Ovary (tissue), 9 donors: ENCODE data around the gene TTC39A. TPM values are rescaled to one million over a fixed set of nuclear protein-coding genes. Genes with fewer than 3 reads are reported as not detected.
"Not testable (repeated sequence)": the region's sequence is repeated elsewhere in the genome, so short reads cannot be mapped to it uniquely, and the experiment has no call there.

Experiments used
- DNase-seq, 5 donors: peaks; one replicate each; pipeline ENCODE4 v3.0.0-alpha.2; 2019 to 2020
- H3K27ac ChIP-seq, 2 donors: fragments of 200-600 bp; one replicate each; pipeline versions ENCODE4 v1.5.1 to v1.8.0; 2019 to 2022
- H3K27me3 ChIP-seq: fragments of 200-600 bp; one replicate; pipeline ENCODE4 v1.8.0; 2022
- H3K36me3 ChIP-seq: fragments of 200-600 bp; sonication (generic); one replicate; pipeline ENCODE4 v1.5.1; 2019
- H3K4me1 ChIP-seq: one replicate; pipeline ENCODE4 v1.8.1; 2013; ENCODE audit warnings: mild to moderate bottlenecking, moderate library complexity; ENCODE audit not compliant: insufficient read depth
- H3K4me3 ChIP-seq: fragments of 200-600 bp; sonication (generic); one replicate; pipeline ENCODE4 v1.5.1; 2017
- H3K9me3 ChIP-seq, 2 donors: fragments of 200-600 bp in 1 of 2; sonication (generic) in 1 of 2; one replicate each; pipeline versions ENCODE4 v1.5.1 to v1.8.1; 2013 to 2019; ENCODE audit warnings: mild to moderate bottlenecking in 1 of 2, moderate library complexity in 1 of 2
- EP300 ChIP-seq: sonication (generic); formaldehyde crosslinking; IDR thresholded peaks from one replicate; pipeline ENCODE4 v1.6.1; 2017; ENCODE audit warnings: antibody characterized with exemption
- POLR2A ChIP-seq: fragments of 450-650 bp; IDR thresholded peaks from one replicate; pipeline ENCODE4 v1.6.1; 2017; ENCODE audit warnings: antibody characterized with exemption, mild to moderate bottlenecking, moderate library complexity
- WGBS, 3 donors: extraction: QIAGEN DNeasy Blood & Tissue Kit in 1 of 3; methylation state at CpG; one replicate each; pipeline versions ENCODE4 v1.1.5 to v1.1.7; 2013 to 2017; 5-methylcytosine and 5-hydroxymethylcytosine counted together
- intact Hi-C, 4 donors: fragments of 100-400 bp; cut with DNase I; formaldehyde crosslinking; loops; one replicate each; pipeline versions ENCODE4 v1.11.0 to v1.15.1; 2022 to 2023
- polyA plus RNA-seq, 2 donors: library from polyadenylated mRNA; stranded (reverse); fragments of 200-250 nt in 1 of 2; fragments of 350-450 nt in 1 of 2; fragmentation: Illumina TruSeq in 1 of 2; extraction: RNeasy Lipid Tissue Mini Kit (QIAGEN cat#74804) in 1 of 2; gene quantifications; one replicate each; pipeline ENCODE4 v1.2.3, GENCODE V29; 2013 to 2014
- total RNA-seq, 7 donors: library from RNA; depleted of rRNA in 2 of 7; stranded (reverse); fragments of >200 nt in 2 of 7; fragmentation: NEBNext Ultra II Directional in 3 of 7; extraction: Animal tissue kit (Norgen Biotek cat#: 25700) in 3 of 7; gene quantifications; one replicate each; pipeline versions ENCODE4 v1.1.0 to v1.2.4, GENCODE V29; 2016 to 2023
- TF ChIP-seq, protein P1 (sequence below), 3 donors: fragments of 450-650 bp in 2 of 3; fragments of 200-600 bp in 1 of 3; IDR thresholded peaks; one replicate each; pipeline versions ENCODE4 v1.5.1 to v1.8.0; 2016 to 2022; ENCODE audit warnings: antibody characterized with exemption in 3 of 3, mild to moderate bottlenecking in 1 of 3
- donor health status: DM: no; HTN: no; CAD: no; lungs with moderate emphysema.
- donor health status: DM: no; HTN: no; CAD: no.
- donor health status: Bipolar disorder and iron deficiency.
- donor health status: DM: yes; HTN: yes; CAD: no.
- donor health status: DM: no; HTN: no; CAD: no.
- donor health status: DM: yes; HTN: yes; CAD: no.

TTC39A gene
- total and polyA plus RNA-seq, 9 donors, result 0.28 to 10.7 (median 0.62) TPM

- no peak overlapping the region for H3K27ac ChIP-seq
- H3K4me3 ChIP-seq, result no peak overlapping the region
- no peaks in the 10 kb centered on the region for H3K9me3 ChIP-seq
- TF ChIP-seq EP300 (no peak), POLR2A (no peak)
- no peaks in the 10 kb centered on the region for H3K36me3 ChIP-seq
- intact Hi-C loops, result no loop called here
- no peaks in the 10 kb centered on the region for H3K27me3 ChIP-seq
- H3K4me1 ChIP-seq, result no peaks in the 10 kb centered on the region
- DNase-seq, result no peak
- 48 to 64% (median 60%) methylated on average over 1 of the region's 1 CpG for whole genome bisulfite sequencing, 3 donors
Measured at GRCh38 chr1:51325391-51325790, 5.0 kb downstream of the TTC39A start.

- H3K36me3 ChIP-seq, DNase-seq, H3K27me3 ChIP-seq, H3K27ac ChIP-seq, intact Hi-C loops, H3K4me1 ChIP-seq, H3K4me3 ChIP-seq, H3K9me3 ChIP-seq: not testable (repeated sequence)
- WGBS, 3 donors, result 96% methylated on average over 8 of the region's 8 CpGs
Measured at GRCh38 chr1:51325011-51325385, 5.4 kb downstream of the TTC39A start.

DNA sequence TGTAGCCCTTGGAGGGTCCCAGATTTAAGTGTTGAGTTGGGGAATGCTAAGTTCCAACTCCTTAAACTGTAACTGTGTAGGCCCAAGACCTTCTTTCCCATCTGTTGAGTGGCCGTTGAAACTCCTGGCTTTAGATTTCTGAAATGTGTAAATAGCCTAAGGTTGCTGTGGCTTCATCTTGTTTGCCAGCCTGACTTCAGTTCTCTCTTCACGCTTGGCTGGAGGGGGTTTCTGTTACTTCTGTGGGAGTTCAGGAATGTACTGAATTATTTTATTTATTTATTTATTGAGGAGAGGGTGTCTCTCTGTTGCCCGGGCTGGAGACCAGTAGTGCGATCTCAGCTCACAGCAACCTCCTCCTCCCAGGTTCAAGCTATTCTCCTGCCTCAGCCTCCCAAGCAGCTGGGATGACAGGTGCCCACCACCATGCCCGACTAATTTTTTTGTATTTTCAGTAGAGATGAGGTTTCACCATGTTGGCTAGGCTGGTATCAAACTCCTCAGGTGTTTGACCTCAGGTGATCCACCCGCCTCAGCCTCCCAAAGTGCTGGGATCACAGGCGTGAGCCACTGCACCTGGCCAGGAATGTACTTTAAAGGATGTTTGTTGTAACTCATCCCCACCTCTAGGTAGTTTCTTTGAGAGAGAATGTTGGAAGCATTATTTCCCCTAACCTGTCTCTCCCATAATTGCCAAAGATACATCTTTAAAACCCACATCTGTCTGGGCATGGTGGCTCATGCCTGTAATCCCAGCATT, 5.9 kb downstream of the TTC39A start:
- Histone ChIP-seq H3K27ac (no peak overlapping the region), H3K27me3 (no peaks in the 10 kb centered on the region), H3K4me1 (no peaks in the 10 kb centered on the region), H3K36me3 (no peaks in the 10 kb centered on the region), H3K4me3 (no peak overlapping the region), H3K9me3 (no peaks in the 10 kb centered on the region)
- DNase-seq, result no peak
- 86 to 91% (median 90%) methylated on average over 7 of the region's 7 CpGs for WGBS, 3 donors
- intact Hi-C loops, result no loop called here
- TF ChIP-seq EP300 (no peak), POLR2A (no peak)
- TF ChIP-seq, protein P1, sequence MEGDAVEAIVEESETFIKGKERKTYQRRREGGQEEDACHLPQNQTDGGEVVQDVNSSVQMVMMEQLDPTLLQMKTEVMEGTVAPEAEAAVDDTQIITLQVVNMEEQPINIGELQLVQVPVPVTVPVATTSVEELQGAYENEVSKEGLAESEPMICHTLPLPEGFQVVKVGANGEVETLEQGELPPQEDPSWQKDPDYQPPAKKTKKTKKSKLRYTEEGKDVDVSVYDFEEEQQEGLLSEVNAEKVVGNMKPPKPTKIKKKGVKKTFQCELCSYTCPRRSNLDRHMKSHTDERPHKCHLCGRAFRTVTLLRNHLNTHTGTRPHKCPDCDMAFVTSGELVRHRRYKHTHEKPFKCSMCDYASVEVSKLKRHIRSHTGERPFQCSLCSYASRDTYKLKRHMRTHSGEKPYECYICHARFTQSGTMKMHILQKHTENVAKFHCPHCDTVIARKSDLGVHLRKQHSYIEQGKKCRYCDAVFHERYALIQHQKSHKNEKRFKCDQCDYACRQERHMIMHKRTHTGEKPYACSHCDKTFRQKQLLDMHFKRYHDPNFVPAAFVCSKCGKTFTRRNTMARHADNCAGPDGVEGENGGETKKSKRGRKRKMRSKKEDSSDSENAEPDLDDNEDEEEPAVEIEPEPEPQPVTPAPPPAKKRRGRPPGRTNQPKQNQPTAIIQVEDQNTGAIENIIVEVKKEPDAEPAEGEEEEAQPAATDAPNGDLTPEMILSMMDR (IDR thresholded peaks at IDR 0.05), result no peak

GRCh38 chr1:51323778-51324177, 6.6 kb downstream of the TTC39A start:
- Histone ChIP-seq H3K36me3 (no peaks in the 10 kb centered on the region), H3K9me3 (no peaks in the 10 kb centered on the region), H3K4me3 (no peak overlapping the region), H3K27me3 (no peaks in the 10 kb centered on the region), H3K27ac (no peak overlapping the region), H3K4me1 (no peaks in the 10 kb centered on the region)
- intact Hi-C loops, result no loop called here
- DNase-seq, result no peak
- TF ChIP-seq POLR2A (no peak), EP300 (no peak)

DNA sequence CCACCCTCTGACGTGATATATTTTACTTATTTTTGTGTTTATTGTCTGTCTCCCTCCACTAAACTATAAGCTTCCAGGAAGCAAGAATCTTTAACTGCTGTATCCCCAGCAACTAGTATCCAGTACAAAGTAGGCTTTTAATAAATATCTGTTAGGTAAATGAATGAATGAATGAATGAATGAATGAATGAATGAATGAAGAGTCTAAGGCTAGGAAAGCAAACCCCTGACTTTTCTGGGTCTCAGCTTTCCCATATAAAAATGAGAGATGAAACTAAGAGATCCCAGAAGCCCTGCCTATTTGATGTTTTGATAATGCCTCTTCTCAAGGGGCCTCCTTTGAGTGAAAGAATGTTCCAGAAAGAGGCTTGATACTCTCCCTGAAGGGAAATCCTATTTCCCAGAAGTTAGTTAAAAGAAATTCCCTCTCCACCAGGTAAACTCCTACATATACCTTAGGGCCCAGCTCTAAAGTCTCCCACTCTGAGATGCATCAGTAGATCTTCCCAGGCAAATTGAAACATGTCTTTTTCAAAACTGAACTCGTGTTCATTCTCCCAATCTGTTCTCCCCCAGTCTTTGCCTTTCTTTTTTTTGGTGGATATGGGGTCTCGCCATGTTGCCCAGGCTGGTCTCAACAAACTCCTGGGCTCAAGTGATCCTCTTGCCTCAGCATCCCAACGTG, 7.8 kb downstream of the TTC39A start:
- no peaks in the 10 kb centered on the region for H3K4me1 ChIP-seq
- DNase-seq, result no peak
- H3K9me3 ChIP-seq, result no peaks in the 10 kb centered on the region
- no peaks in the 10 kb centered on the region for H3K36me3 ChIP-seq
- TF ChIP-seq EP300 (no peak), POLR2A (no peak)
- TF ChIP-seq, protein P1 (IDR thresholded peaks at IDR 0.05), result no peak
- no peak overlapping the region for H3K27ac ChIP-seq
- H3K4me3 ChIP-seq, result no peak overlapping the region
- intact Hi-C loops, result no loop called here
- WGBS, 3 donors, result 82 to 87% (median 87%) methylated on average over 4 of the region's 4 CpGs
- no peaks in the 10 kb centered on the region for H3K27me3 ChIP-seq

GRCh38 chr1:51321924-51322280, 8.5 kb downstream of the TTC39A start:
- Histone ChIP-seq H3K4me1 (no peaks in the 10 kb centered on the region), H3K27ac (no peak overlapping the region), H3K9me3 (no peaks in the 10 kb centered on the region), H3K36me3 (no peaks in the 10 kb centered on the region), H3K4me3 (no peak overlapping the region), H3K27me3 (no peaks in the 10 kb centered on the region)
- TF ChIP-seq POLR2A (no peak), EP300 (no peak)
- TF ChIP-seq, protein P1 (IDR thresholded peaks at IDR 0.05), result no peak
- no peak for DNase-seq
- 97 to 100% (median 100%) methylated on average over 2 of the region's 2 CpGs for WGBS, 3 donors
- intact Hi-C loops, result no loop called here
